Suprapubic skin (tissue), 4 donors: ENCODE results near the gene MAP1LC3B. TPM values are rescaled to one million over a fixed set of nuclear protein-coding genes. Genes with fewer than 3 reads are reported as not detected.

Experiments
- DNase-seq, 2 donors: peaks; one replicate each; pipeline ENCODE4 v3.0.0-alpha.2; 2019; ENCODE audit warnings: low spot score in 2 of 2
- H3K27ac ChIP-seq: fragments of 200-600 bp; sonication (generic); one replicate; pipeline ENCODE4 v1.5.1; 2019
- H3K27me3 ChIP-seq: fragments of 200-600 bp; sonication (generic); one replicate; pipeline ENCODE4 v1.5.1; 2019
- H3K36me3 ChIP-seq: fragments of 200-600 bp; sonication (generic); one replicate; pipeline ENCODE4 v1.5.1; 2019
- H3K4me1 ChIP-seq: fragments of 200-600 bp; sonication (generic); one replicate; pipeline ENCODE4 v1.5.1; 2019
- H3K4me3 ChIP-seq: fragments of 200-600 bp; sonication (generic); one replicate; pipeline ENCODE4 v1.5.1; 2019; ENCODE audit warnings: mild to moderate bottlenecking
- H3K9me3 ChIP-seq: fragments of 200-600 bp; sonication (generic); one replicate; pipeline ENCODE4 v1.5.1; 2019
- CTCF ChIP-seq, 2 donors: fragments of 200-600 bp in 1 of 2; fragments of 450-650 bp in 1 of 2; sonication (generic) in 1 of 2; IDR thresholded peaks; one replicate each; pipeline ENCODE4 v1.5.1; 2016 to 2019; ENCODE audit warnings: antibody characterized with exemption in 2 of 2, mild to moderate bottlenecking in 1 of 2, moderate library complexity in 1 of 2
- EP300 ChIP-seq: sonication (generic); formaldehyde crosslinking; IDR thresholded peaks from one replicate; pipeline ENCODE4 v1.6.1; 2017; ENCODE audit warnings: antibody characterized with exemption
- POLR2A ChIP-seq, 2 donors: fragments of 450-650 bp; IDR thresholded peaks; one replicate each; pipeline ENCODE4 v1.6.1; 2017; ENCODE audit warnings: antibody characterized with exemption in 2 of 2, mild to moderate bottlenecking in 2 of 2, moderate library complexity in 2 of 2
- POLR2AphosphoS5 ChIP-seq, 3 donors: sonication (generic); formaldehyde crosslinking; IDR thresholded peaks; one replicate each; pipeline ENCODE4 v1.6.1; 2017; ENCODE audit warnings: antibody characterized with exemption in 3 of 3
- WGBS: methylation state at CpG from one replicate; pipeline ENCODE4 v1.1.5; 2018; 5-methylcytosine and 5-hydroxymethylcytosine counted together
- total RNA-seq, 4 donors: library from RNA; depleted of rRNA; stranded (reverse); fragments of >200 nt; gene quantifications; one replicate each; pipeline ENCODE4 v1.1.0, GENCODE V29; 2016

Gene MAP1LC3B
- total RNA-seq, 4 donors from 2014 or later, result 57.8 to 82.0 (median 71.3) TPM

GRCh38 chr16:87438611-87438985, 46.5 kb downstream of the MAP1LC3B start:
- 85% methylated on average over 9 of the region's 9 CpGs for WGBS
- Histone ChIP-seq H3K36me3 (no peaks in the 10 kb centered on the region), H3K27ac (no peak overlapping the region), H3K9me3 (no peaks in the 10 kb centered on the region), H3K4me1 (peaks cover 8% of the 10 kb centered on the region), H3K4me3 (no peak overlapping the region), H3K27me3 (no peaks in the 10 kb centered on the region)
- no peak for DNase-seq
- no peak for TF ChIP-seq POLR2A (IDR thresholded peaks at IDR 0.05)
- no peak for TF ChIP-seq POLR2AphosphoS5 (IDR thresholded peaks at IDR 0.05)
- TF ChIP-seq CTCF (IDR thresholded peaks at IDR 0.05), result no peak
- TF ChIP-seq EP300, result no peak

GRCh38 chr16:87439926-87440325, 47.8 kb downstream of the MAP1LC3B start:
- peaks cover 8% of the 10 kb centered on the region for H3K4me1 ChIP-seq
- no peak overlapping the region for H3K27ac ChIP-seq
- H3K4me3 ChIP-seq, result no peak overlapping the region
- no peaks in the 10 kb centered on the region for H3K27me3 ChIP-seq
- TF ChIP-seq POLR2AphosphoS5 (IDR thresholded peaks at IDR 0.05) (no peak), CTCF (IDR thresholded peaks at IDR 0.05) (no peak), POLR2A (IDR thresholded peaks at IDR 0.05) (no peak), EP300 (no peak)
- WGBS, result 97% methylated on average over 10 of the region's 10 CpGs
- DNase-seq, result no peak
- H3K36me3 ChIP-seq, result peaks cover 3% of the 10 kb centered on the region
- no peaks in the 10 kb centered on the region for H3K9me3 ChIP-seq

- H3K4me3 ChIP-seq, result no peak overlapping the region
- H3K27me3 ChIP-seq, result no peaks in the 10 kb centered on the region
- no peaks in the 10 kb centered on the region for H3K4me1 ChIP-seq
- TF ChIP-seq POLR2A (IDR thresholded peaks at IDR 0.05), result no peak
- no peak for TF ChIP-seq CTCF (IDR thresholded peaks at IDR 0.05)
- no peak overlapping the region for H3K27ac ChIP-seq
- peaks cover 21% of the 10 kb centered on the region for H3K36me3 ChIP-seq
- WGBS, result 90% methylated on average over 11 of the region's 12 CpGs
- H3K9me3 ChIP-seq, result no peaks in the 10 kb centered on the region
- no peak for DNase-seq
Observed at GRCh38 chr16:87441886-87442580, 49.9 kb downstream of the MAP1LC3B start.

- Histone ChIP-seq H3K27me3 (no peaks in the 10 kb centered on the region), H3K4me1 (no peaks in the 10 kb centered on the region), H3K4me3 (no peak overlapping the region), H3K36me3 (peaks cover 26% of the 10 kb centered on the region), H3K27ac (no peak overlapping the region), H3K9me3 (no peaks in the 10 kb centered on the region)
- 91% methylated on average over 4 of the region's 4 CpGs for WGBS
- TF ChIP-seq POLR2AphosphoS5 (IDR thresholded peaks at IDR 0.05) (no peak), EP300 (no peak), CTCF (IDR thresholded peaks at IDR 0.05) (no peak), POLR2A (IDR thresholded peaks at IDR 0.05) (no peak)
- no peak for DNase-seq
Observed at GRCh38 chr16:87442581-87442966, 50.4 kb downstream of the MAP1LC3B start.

- no peaks in the 10 kb centered on the region for H3K4me1 ChIP-seq
- WGBS, result 96% methylated on average over 8 of the region's 8 CpGs
- TF ChIP-seq EP300, result no peak
- TF ChIP-seq POLR2AphosphoS5 (IDR thresholded peaks at IDR 0.05), result no peak
- no peak for TF ChIP-seq CTCF (IDR thresholded peaks at IDR 0.05)
- no peak for TF ChIP-seq POLR2A (IDR thresholded peaks at IDR 0.05)
Observed at GRCh38 chr16:87443016-87443415, 50.9 kb downstream of the MAP1LC3B start.

More at GRCh38 chr16:87443016-87443415, 50.9 kb downstream of the MAP1LC3B start:
- no peak overlapping the region for H3K27ac ChIP-seq
- H3K27me3 ChIP-seq, result no peaks in the 10 kb centered on the region
- no peak overlapping the region for H3K4me3 ChIP-seq
- H3K9me3 ChIP-seq, result no peaks in the 10 kb centered on the region
- peaks cover 31% of the 10 kb centered on the region for H3K36me3 ChIP-seq
- no peak for DNase-seq
